H1 (cell line): ENCODE data around the gene ATP13A3. TPM values are rescaled to one million over a fixed set of nuclear protein-coding genes. Genes with fewer than 3 reads are reported as not detected.

Source experiments
- EZH2 ChIP-seq: fragments of 200-600 bp; sonication (generic); IDR thresholded peaks from 2 replicates; pipeline ENCODE4 v1.7.1; 2012; ENCODE audit warnings: low read depth, mild to moderate bottlenecking, moderate library complexity, low read length, inconsistent platforms; ENCODE audit not compliant: severe bottlenecking
- FOSL1 ChIP-seq: IDR thresholded peaks from 2 replicates; pipeline ENCODE4 v1.6.1; 2011; ENCODE audit warnings: mild to moderate bottlenecking, low read depth, low read length, moderate library complexity; ENCODE audit not compliant: insufficient read depth
- polyA plus RNA-seq, 7 experiments: library from polyadenylated mRNA; depleted of rRNA in 3 of 7; stranded (reverse) in 5 of 7; unstranded in 2 of 7; fragments of >200 nt in 5 of 7; fragments of 200-250 nt in 2 of 7; gene quantifications; 1 replicate in 5 of 7; 2 replicates in 1 of 7; 4 replicates in 1 of 7; pipeline versions ENCODE4 v1.2.1 to v1.2.3, GENCODE V29; 2011 to 2013; ENCODE audit warnings: missing spikeins in 2 of 7, mixed read lengths in 2 of 7
- total RNA-seq: library from RNA; stranded (reverse); fragmentation: NEBNext Ultra II Directional; extraction: Animal tissue kit (Norgen Biotek cat#: 25700); gene quantifications from 2 replicates; pipeline ENCODE4 v1.2.1, GENCODE V29; 2021
- TF ChIP-seq, protein P1 (sequence below): IDR thresholded peaks from 2 replicates; pipeline ENCODE4 v1.6.1; 2012; ENCODE audit warnings: inconsistent platforms

ATP13A3 gene
- total and polyA plus RNA-seq, 2 of the 8 experiments (the other 6 are each of a cell fraction or from before 2014, with no cell fraction given): 18.6 to 92.2 TPM

DNA sequence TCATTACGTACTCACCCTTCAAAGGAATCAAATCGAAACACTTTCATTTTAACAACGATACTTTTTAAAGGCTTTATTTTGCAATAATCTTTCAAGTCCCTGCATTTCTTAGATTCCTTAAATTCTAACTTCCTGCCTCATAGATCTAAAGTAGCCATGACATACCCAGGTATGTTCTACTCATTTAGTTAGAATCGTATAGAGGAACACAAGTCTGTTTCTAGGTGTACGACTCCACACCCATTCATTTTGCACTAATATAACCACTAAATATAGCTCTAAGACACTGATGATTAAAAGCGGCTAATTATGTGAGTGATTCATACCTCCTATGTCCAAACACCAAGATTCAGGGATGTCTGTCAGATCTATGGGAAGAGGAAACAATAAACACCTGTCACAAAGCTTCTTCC, 1.3 kb downstream of the ATP13A3 start (continued):
- TF ChIP-seq, protein P1, sequence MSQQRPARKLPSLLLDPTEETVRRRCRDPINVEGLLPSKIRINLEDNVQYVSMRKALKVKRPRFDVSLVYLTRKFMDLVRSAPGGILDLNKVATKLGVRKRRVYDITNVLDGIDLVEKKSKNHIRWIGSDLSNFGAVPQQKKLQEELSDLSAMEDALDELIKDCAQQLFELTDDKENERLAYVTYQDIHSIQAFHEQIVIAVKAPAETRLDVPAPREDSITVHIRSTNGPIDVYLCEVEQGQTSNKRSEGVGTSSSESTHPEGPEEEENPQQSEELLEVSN: no peak
- TF ChIP-seq FOSL1 (no peak), EZH2 (no peak)
- TF ChIP-seq, all 59 proteins: peak for 0
